GM19372 (cell line): ENCODE measurements around the gene OCSTAMP.

Experiments used
- ATAC-seq: cut with Tn5 transposase; IDR thresholded peaks from one replicate; pipeline ENCODE4 v1.9.1; 2021; ENCODE audit warnings: mild to moderate bottlenecking, low read depth, moderate library complexity; ENCODE audit not compliant: unreplicated experiment

Gene OCSTAMP

GRCh38 chr20:46554828-46555227 is 4.4 kb upstream of the OCSTAMP start:
- no peak for ATAC-seq

GRCh38 chr20:46553926-46554325 is 3.5 kb upstream of the OCSTAMP start:
- ATAC-seq, result no peak

GRCh38 chr20:46552460-46553420 is 2.3 kb upstream of the OCSTAMP start:
- ATAC-seq, result peak; percentile 73

- ATAC-seq, result no peak
These were observed 1.3 kb upstream of the OCSTAMP start for GRCh38 chr20:46551522-46552381.

GRCh38 chr20:46549188-46549972 is 1.1 kb downstream of the OCSTAMP start:
- no peak for ATAC-seq

GRCh38 chr20:46548688-46549087 is 1.8 kb downstream of the OCSTAMP start:
- ATAC-seq, result no peak

GRCh38 chr20:46547995-46548394 is 2.5 kb downstream of the OCSTAMP start:
- no peak for ATAC-seq

- ATAC-seq, result no peak
These were observed 3.5 kb downstream of the OCSTAMP start for GRCh38 chr20:46546936-46547335.

- ATAC-seq, result no peak
These were observed 4.2 kb downstream of the OCSTAMP start for GRCh38 chr20:46546298-46546697.

GRCh38 chr20:46545827-46546138 is 4.7 kb downstream of the OCSTAMP start:
- ATAC-seq, result no peak

- no peak for ATAC-seq
These were observed 5.2 kb downstream of the OCSTAMP start for GRCh38 chr20:46545077-46545826.

GRCh38 chr20:46544576-46544975 is 5.9 kb downstream of the OCSTAMP start:
- no peak for ATAC-seq

GRCh38 chr20:46543959-46544358 is 6.5 kb downstream of the OCSTAMP start:
- ATAC-seq, result no peak

- ATAC-seq, result no peak
These were observed 7.4 kb downstream of the OCSTAMP start for GRCh38 chr20:46543033-46543432.

- ATAC-seq, result no peak
These were observed 9.1 kb downstream of the OCSTAMP start for GRCh38 chr20:46541229-46541935.

- ATAC-seq, result no peak
These were observed 11.3 kb downstream of the OCSTAMP start for GRCh38 chr20:46539113-46539512.

GRCh38 chr20:46530640-46531039 is 19.8 kb downstream of the OCSTAMP start:
- ATAC-seq, result no peak

GRCh38 chr20:46523696-46524328 is 26.6 kb downstream of the OCSTAMP start:
- no peak for ATAC-seq

- ATAC-seq, result no peak
These were observed 27.3 kb downstream of the OCSTAMP start for GRCh38 chr20:46523108-46523507.
